ENCODE results near the gene PACSIN2.

DNA sequence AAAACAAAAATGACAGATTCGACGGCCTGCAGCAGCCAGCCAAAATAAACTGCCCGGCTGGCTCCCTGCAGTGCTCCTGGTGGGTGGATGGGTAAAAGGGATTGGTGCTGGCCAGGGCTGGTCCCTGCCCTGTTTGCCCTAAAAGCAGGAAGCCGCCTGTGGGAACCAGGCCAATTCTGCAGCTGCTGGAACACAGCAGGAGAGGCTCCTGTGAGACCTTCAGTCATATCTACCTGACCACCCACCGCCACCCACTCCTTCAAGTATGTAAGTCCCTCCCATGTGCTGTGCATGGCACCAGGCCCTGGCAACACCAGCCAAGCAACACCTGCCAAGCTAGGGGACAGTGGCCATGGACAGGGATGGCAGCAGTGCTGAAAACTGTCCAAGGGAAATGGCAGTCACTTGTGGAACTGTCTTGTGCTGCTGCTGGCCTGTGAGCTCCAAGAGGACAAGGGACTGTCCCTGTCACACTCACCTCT is 109.2 kb downstream of the PACSIN2 start:
- TF ChIP-seq, protein P1, sequence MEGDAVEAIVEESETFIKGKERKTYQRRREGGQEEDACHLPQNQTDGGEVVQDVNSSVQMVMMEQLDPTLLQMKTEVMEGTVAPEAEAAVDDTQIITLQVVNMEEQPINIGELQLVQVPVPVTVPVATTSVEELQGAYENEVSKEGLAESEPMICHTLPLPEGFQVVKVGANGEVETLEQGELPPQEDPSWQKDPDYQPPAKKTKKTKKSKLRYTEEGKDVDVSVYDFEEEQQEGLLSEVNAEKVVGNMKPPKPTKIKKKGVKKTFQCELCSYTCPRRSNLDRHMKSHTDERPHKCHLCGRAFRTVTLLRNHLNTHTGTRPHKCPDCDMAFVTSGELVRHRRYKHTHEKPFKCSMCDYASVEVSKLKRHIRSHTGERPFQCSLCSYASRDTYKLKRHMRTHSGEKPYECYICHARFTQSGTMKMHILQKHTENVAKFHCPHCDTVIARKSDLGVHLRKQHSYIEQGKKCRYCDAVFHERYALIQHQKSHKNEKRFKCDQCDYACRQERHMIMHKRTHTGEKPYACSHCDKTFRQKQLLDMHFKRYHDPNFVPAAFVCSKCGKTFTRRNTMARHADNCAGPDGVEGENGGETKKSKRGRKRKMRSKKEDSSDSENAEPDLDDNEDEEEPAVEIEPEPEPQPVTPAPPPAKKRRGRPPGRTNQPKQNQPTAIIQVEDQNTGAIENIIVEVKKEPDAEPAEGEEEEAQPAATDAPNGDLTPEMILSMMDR (IDR thresholded peaks at IDR 0.05; ENCODE audit: low read length) = no peak
- TF ChIP-seq EZH2 (optimal IDR thresholded peaks at IDR 0.05; ENCODE audit: low read depth, low read length) = no peak

Data from MM.1S (cell line).